HG02642 (cell line): ENCODE data around the gene FGD2.
A peak's percentile ranks its signal among the peaks of the same experiment; 100 is the strongest.

Experiments used
- ATAC-seq: cut with Tn5 transposase; IDR thresholded peaks from one replicate; pipeline ENCODE4 v1.9.1; 2021; ENCODE audit warnings: mild to moderate bottlenecking; ENCODE audit not compliant: unreplicated experiment, poor library complexity

Gene FGD2

DNA sequence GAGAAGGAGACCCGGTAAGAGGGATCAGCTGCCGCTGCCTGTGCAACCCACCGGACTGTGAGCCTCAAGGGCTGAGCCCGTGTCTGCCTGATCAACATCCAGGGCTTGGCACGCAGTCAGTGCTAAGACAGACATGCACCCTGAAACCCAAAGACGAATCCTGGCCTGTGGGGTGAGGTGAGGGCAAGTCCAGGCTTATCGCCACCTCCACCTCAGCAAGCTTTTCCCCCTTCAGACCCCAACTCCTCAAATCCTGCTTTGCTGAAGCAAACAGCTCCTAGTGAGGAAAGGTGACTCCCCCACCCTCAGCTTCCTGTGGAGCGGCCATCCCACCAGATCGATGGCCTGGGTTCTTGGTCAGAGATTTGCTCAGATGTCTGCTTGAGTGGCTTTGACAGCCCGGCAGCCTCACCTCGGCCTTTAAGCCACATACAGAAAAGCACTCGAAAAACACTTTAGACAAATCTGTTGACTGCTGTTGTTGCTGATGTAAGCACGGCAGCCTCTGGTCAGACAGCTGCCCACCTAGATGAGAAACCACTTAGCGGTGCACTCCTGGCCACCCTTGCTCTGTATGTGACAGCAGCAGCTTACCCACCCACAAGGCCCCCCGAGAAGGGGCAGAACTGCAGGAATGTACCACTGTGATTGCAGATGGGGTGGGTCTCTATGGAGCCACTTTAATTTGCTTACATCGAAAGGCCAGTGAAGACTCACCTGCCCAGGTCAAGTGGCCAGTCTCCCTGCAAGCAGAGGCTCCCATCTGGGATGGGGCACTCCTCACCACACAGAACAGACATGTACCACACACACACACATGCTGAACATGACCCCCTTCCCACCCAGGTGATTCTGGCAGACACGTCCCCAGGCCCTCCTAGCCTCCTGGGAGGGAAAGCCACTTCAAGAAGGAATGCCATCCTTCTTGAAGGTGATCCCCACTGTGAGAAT lies 34.3 kb upstream of the FGD2 start:
- no peak for ATAC-seq

DNA sequence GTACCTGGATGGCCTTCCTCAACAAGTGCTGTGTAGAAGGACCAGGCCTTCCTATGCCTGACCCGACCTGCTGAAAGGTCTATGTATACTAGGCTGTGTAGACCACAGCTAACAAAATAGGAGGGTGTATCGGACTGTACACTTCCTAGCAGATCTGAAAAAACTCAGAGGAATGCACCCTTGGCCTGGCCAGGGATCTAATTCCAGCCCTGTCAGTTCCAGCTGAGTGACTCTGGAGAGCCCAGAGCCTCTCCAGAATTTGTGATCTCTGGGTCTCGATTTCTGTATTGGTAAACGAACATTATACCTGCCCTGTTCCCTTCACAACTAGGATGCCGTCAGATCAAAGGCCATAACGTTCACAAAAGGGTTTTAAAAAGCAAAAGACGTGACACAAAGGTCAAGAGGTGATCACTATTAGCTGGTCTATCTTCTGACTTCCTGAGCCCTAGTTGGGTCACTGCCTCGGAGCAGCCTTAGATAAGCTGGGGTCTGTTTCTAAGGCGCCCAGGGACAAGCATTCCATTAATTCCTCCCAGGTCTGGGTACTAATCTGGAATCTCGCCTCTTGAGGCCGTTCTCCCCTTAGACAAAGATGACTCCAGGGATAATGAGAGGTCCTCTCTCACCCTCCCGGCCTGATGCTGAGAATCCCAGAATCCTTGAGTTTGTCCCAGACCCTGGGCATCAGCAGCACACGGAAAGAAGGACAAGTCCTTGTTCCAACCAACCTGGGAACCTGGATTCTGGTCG lies 33.4 kb upstream of the FGD2 start:
- ATAC-seq: no peak

GRCh38 chr6:36973190-36973589 lies 32.3 kb upstream of the FGD2 start:
- ATAC-seq: no peak

GRCh38 chr6:36973647-36974046 lies 31.8 kb upstream of the FGD2 start:
- ATAC-seq: no peak

- ATAC-seq: no peak
These were observed 30.0 kb upstream of the FGD2 start for GRCh38 chr6:36975231-36976006.

GRCh38 chr6:36976007-36976264 lies 29.5 kb upstream of the FGD2 start:
- no peak for ATAC-seq

DNA sequence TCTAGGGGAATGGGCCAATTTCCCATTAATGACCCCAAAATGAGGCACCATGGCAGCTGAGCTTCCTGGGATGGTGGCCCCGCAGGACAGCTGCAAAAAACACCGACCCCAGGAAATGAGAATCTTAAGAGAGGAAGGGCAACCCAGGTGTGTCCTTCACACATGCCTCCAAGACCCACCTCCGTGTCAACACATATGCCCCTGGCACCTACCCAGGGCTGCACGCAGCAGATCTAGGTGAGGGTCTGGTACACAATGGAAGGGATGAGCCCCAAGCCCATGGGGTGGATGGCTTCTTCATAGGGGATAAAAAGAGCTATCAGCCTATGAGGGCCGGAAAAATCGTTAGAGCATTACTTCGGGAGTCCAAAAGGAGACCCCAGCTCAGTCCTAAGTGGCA lies 28.9 kb upstream of the FGD2 start:
- ATAC-seq: no peak

DNA sequence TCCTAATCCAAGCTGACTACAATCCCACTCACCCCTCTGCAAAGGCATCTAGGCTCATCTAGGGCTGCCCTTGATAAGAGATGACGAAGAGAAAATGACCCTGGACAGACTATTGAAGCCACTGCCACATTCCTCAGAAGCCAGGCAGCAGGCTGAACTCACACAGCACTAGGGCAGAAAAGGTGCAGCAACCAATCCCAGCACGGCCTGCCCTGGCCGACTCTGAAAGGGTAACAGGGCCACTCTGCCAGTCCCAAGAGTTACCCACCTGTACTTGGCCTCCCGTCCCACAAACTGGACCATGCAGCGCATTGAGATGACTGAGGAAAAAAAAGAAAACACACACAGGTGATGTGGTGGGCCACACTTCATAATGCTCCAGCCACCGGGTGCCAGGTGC lies 28.5 kb upstream of the FGD2 start:
- no peak for ATAC-seq

- no peak for ATAC-seq
These were observed 27.9 kb upstream of the FGD2 start for GRCh38 chr6:36977470-36977941.

- ATAC-seq: no peak
These were observed 26.8 kb upstream of the FGD2 start for GRCh38 chr6:36978421-36979346.

DNA sequence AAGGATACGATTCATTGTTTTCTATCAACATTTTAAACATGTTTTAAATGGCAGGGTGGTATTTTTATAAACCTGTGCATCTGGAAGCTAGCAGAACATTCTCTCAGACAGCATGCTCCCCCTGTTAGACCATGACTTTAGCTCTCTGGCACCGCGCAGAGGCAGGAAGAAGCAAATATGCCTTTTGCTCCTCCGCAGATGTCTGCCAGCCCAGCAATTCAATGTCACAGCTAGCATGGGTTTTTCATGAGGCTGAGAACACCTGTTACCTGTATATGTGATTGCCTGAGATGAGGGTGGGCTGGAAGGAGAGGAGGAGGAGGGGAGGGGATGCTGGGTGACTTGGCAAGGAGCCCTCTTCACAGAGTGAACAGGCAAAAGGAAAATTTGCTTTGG lies 26.1 kb upstream of the FGD2 start:
- ATAC-seq: no peak

DNA sequence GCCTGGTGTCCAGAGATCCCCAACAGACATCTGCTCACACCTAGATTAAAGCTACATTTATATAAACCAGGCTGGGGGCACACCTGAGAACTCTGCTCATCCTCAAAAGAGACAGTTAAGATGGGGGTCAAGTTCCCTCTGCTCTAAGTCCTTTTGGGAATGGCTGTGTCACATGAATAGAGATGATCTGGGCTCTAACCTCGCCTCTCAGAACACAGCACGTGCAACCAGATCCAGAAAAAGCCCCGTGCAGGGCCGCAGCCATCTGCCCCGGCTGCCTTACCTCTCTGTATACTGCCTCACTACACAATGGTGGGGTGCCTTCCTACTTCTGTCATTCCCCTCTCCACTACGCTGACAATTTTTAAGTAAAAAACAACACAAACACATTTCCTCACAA lies 25.3 kb upstream of the FGD2 start:
- no peak for ATAC-seq

DNA sequence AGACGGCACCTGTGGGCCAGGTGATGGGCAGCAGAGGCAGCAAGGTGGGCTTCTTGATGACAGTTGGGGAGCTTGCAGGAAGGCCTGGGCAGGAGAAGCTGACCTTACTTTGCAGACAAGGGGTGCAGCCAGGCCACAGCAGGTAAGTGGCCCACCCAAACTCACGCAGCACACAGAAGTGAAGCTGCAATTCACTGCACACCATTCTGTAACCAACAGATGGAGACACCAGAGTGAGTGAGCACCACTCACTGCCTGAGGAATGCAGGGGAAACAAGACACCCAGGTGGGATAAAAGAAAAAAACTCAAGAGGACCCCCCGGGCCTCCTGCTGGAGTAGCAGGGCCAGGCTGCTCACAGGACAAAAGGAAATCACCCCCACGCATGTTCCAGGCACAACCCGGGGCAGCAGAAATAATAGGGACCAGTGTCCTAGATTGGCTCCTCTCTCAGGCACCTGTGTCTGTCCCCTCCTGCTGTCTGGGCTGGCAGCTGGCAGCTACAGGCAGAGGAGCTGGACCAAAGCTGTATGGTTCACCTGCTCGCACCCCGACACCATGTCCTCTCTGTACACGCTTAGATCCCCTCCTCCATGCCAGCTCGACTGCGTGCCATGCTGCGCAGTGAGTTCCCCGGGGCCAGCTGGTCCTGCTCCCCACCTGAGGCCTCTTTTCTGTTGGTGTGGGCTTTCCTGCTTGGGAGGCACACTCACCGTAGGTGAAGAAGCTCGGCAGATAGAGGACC lies 24.4 kb upstream of the FGD2 start:
- ATAC-seq: no peak

DNA sequence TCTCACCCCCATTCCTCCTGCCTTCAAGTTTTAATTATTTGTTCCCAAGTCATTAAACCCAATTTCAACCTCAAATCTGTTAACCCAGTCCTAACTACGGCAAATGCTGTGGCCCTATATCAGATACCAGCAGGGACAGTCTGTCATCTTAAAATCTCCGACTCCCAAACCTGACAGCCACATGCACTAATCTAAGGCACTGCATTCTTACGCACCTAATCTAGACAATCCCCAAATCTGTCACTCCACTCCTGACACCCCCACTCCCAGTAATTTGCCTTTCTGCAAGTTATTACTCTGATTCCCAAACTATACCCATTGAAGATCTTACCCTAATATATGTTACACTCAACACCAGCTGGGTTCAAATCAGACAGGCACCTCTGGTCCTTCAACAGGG lies 21.9 kb upstream of the FGD2 start:
- no peak for ATAC-seq

DNA sequence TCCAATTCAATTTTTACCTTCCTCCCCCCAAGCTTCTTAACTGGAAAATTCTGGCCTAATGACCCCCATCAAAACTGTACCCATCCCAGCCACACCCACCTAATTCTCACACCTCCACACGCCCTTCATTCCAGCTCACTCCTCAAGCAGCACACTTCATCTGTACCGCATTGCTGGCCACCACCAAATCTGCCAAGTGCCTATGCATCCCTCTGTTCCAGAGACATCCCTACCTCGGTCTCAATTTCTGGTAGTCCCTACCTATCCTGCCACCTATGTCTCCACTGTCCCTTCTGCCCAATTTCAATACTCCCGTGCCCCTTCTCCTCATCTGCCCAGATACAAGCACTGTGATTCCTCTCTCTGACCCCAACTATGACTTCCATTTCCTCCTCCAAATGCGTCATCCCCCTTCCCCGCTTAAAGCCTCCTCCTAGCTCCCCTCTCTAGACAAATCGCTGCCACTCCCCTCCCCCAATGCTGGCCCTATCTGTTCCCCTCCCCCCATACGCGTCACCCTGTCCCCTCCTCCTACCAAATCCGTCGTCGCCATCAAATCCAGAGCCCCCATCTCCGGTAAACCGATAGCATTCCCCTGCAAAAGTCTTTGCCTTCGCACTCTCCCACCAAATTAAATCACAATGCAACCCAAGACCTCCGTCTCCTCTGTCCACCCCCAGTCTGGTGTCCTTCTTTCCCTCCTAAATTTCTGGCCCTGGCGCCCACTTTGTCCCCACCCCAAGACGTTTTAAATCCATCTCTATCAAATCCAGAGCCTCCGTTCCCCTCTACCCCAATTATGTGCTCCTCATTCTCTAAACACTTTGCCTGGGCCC lies 20.7 kb upstream of the FGD2 start:
- ATAC-seq: no peak

DNA sequence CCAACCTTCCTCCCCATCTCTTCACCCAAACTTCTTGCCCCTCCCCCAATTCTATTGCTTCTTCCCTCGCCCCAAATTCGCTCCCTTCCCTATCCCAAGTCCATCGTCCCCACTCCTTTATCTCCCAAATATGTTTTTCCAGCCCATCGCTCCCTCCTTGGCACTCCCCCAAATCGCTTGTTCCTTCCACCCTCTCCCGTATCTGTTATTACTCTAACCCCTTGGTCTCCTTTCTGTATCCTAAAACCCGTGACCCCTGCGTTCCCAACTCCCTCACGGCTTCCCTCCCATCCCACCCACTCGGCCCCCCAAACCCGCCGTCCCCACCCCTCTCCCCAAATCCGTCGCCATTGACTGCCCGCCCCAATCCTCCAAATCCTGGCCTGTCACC lies 20.0 kb upstream of the FGD2 start:
- ATAC-seq: no peak

- ATAC-seq: peak; percentile 87
These were observed 19.4 kb upstream of the FGD2 start, which contains the start of gene MTCH1 for GRCh38 chr6:36985808-36986703. MTCH1 (minus strand) TSS chr6:36986196; CDS start chr6:36986173, 23 bp downstream.
